NCI-H2196 (cell line): ENCODE measurements around the gene METTL25.

Source experiments
- DNase-seq: peaks from one replicate; lab custom pipeline; 2025; ENCODE audit not compliant: unreplicated experiment; lab: John Stamatoyannopoulos, UW

METTL25 gene

GRCh38 chr12:82400819-82401218 is 42.5 kb downstream of the METTL25 start:
- no peak for DNase-seq

DNA sequence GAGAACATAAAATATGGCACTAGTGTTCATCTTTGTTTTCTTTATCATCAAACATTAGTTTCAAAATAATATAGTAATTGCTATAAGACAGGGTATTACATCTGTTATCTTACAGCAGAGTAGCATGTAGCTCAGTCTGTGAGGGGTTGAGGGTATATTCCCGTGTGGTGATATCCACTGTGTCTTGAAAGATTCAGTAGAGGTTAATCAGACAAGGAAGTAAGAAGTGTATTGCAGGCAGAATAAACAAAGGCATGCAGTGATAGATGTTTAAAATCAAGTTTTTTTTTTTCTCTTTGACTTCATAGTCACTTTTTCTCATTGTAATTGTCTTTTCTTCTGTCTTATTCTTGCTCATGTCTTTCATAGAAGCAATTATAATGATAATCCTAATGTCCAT is 48.3 kb downstream of the METTL25 start:
- no peak for DNase-seq

- DNase-seq: no peak
Observed at GRCh38 chr12:82407481-82407880, 49.2 kb downstream of the METTL25 start.

DNA sequence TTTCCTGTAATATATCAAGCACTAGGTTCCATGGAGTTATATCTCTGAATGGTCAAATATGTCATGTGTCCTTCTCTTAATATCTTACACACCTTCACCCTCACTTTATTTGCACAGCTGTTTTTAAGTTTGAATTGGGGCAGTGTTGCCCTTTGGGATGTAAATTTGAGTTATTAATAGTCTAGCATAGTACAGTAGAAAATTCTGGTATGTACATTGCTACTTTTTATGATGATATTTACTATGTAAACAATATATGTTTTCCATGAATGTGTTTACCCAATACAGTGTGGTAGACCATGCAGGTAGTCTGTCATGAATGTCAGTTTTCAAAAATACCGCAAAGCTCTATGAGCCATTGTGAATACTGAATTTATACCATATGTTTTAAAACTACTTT is 50.5 kb downstream of the METTL25 start:
- no peak for DNase-seq

DNA sequence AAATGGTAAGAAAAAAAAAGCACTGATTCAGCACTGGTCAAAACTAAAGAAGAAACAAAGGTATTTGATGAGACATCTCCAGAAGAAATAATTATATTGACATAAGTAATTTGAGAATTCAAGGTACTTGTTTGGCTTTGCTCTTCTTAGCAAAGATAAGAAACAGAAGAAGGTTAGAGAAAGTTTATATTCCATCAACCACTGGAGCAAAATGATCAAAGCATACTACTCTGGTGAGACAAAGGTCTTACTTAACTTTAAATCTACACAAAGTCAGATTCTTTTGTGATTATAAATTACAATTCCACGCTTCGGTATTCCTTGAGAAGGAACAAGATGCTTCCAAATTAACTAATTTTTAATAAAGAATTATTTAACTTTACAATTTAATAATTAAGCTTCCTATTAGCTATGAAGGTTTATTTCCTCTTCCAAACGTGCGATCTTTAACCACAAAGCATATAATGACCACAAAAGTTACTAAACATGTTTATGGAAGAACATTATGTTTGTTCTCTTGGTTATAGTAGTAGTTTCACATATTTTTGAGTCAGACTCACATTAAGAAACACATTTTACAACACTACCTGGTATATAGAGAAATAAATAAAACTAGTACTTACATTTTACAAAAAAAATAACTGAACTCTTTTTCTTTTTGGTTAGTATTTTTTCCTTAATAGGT is 53.4 kb downstream of the METTL25 start:
- no peak for DNase-seq

GRCh38 chr12:82412246-82412645 is 53.9 kb downstream of the METTL25 start:
- no peak for DNase-seq

DNA sequence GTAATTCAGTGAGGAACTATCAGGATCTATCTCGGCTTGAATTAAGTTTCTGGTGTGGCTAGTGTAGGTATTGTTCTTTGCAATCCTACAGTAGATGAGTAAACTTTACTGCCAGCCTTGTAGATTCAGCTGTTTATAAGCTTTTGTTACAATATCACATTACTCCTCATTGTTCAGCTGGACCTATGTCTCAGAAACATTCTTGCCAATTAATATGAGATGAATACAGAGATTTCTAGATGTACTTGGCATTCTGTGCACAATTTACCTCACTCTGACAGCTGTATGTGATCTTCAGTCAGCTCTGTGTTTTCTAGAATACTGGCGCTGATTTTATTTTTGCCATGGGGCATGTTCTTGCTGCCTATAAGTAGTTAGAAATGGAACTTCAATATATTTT is 55.7 kb downstream of the METTL25 start:
- DNase-seq: no peak

GRCh38 chr12:82414926-82415325 is 56.6 kb downstream of the METTL25 start:
- DNase-seq: no peak

DNA sequence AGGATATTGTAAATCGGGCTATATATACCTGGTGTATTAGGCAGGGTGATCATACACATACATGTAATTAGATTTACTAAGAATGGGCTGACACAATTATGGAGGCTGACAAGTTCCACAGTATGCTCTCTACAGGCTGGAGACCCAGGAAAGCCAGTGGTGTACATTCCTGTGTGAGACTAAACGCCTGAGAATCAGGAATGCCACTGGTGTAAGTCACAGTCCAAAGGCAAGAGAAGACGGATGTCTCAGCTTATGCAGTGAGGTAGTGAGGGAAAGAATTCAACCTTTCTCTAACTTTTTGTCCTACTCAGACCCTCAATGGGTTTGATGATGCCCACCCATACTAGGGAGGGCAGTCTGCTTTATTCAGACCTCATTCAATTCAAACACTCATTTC is 57.1 kb downstream of the METTL25 start:
- DNase-seq: no peak

DNA sequence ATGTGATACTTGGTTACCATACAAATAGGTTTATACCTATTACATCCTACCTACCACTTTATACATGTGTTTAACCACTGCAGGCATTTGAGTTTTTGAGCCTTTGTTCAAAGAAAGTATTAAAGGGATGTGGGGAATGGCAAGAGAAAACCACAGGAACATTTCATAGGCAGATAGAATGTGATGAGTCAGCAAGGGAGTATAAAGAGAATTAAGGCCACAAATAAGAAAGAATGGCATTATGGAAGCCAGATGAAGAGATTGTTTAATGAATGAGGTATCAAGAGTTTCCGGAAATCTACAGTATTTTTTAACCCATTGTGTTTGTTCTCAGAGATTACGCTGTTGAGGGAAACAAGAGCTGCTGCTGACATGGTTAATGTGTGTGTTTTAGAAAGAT is 66.9 kb downstream of the METTL25 start:
- DNase-seq: no peak

DNA sequence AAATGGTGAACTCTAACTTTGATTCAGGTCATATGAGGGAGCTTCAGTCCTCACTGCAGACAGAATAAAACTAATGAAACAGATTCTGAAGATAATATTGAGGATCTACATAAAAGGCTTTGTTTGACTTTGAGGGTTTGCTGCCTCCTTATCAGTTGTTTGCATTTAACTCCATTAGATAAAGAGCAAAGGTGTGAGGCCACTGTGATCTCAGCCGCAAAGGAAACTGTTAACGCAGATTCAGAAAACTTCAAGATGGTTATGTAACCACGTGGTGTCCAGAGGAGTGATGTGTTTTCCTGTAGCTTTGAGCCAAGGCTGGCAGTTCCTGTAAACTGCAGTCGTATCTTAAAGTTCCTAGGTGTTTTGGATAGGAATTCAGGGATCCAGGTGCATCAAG is 67.8 kb downstream of the METTL25 start:
- no peak for DNase-seq

DNA sequence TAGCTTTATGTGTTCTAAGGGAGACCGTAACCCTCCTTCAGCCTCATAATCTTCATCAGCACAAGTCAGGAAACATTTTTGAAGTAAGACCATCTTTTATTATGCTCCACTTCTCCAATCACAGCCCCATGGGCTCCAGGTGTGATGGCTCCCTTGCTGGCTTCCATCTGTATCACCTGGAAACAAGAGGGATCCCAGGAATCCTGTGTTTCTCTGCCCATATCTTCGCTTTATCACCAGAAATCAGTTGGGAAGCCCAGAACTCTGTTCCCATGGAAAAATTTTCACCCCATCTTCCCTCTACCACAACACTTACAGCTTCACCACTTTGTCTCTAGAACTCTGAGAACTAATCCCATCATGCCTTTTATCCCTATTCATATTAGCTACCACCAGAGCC is 68.3 kb downstream of the METTL25 start:
- no peak for DNase-seq

- no peak for DNase-seq
Observed at GRCh38 chr12:82430541-82431145, 72.3 kb downstream of the METTL25 start.

DNA sequence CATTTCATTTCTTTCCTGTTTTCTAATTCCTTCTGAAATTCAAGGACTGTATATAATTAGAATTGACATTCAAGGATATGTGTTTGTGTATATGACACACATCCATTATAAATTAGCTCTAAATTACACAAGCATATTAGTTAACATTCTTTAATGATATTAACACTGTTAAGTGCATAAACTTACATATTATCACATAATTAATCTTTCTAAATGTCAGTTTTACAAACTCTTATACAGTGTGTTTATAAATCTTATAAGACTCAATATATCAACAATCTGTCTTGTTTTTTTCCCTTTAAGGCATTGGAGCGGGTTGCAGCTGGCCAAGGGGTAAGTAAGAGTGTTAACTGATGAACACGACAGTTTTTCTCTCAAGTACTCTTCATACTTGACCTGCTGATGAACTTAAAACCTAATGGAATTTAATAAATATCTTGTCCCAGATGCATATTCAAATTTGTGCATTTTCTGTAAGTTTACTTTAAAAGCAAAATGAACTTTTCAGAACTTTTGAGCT is 76.1 kb downstream of the METTL25 start:
- DNase-seq: no peak

DNA sequence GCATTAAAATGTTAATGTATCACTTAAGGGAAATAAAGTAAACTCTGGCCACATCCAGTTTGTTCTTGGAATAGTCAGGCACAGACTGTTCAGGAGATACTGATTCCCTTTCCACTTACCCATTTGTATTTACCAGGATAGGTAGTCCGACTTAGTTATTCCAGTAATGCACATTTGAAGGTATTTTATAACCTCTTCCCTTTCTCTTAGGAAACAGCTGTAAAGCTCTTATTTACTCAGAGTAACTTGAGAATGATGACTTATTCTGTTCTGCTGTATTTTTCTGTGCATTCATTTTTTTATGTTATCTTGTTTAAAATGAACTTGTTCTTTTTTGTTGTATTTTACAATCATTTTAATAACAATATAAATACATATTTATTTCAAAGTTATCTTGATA is 78.0 kb downstream of the METTL25 start:
- DNase-seq: no peak

GRCh38 chr12:82437744-82438143 is 79.4 kb downstream of the METTL25 start:
- no peak for DNase-seq

DNA sequence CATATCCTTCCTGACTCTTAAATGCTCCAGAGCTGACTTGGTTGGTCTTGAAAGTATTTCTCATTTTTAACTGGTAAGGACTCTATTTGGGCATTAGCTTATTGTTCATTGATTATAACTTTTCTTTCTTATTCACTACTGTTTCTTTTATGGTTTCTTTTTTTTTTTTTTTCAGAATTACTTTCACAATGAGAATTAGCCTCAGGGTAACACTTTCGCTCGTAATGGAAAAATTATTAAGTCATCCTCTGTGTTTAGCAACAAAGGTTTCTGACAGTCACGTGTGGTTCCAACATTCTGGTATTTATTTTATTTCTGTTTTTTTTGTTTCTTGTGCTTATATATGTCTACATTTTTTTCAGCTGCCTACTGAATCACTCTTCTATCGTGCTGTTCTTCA is 80.0 kb downstream of the METTL25 start:
- DNase-seq: no peak

DNA sequence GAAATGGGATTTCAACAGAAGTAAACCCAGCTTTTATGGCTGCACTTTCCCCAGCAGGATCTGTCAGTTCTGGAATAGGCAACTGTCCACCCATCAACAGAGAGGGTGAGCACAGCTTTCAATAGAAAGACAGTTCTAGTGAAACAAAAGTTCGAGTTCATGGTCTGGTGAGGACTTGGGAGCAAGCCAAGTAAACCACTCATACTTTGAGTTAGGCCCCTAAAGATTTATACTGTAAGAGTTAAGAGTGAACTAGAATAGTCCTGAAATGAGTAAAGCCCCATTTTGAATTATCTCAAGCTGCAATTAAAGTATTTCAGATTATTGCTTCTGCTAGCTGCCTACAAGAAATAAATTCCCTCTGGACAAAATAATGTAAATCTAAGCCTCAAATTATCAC is 82.6 kb downstream of the METTL25 start:
- DNase-seq: no peak

- no peak for DNase-seq
Observed at GRCh38 chr12:82448911-82449578, 90.7 kb downstream of the METTL25 start.

DNA sequence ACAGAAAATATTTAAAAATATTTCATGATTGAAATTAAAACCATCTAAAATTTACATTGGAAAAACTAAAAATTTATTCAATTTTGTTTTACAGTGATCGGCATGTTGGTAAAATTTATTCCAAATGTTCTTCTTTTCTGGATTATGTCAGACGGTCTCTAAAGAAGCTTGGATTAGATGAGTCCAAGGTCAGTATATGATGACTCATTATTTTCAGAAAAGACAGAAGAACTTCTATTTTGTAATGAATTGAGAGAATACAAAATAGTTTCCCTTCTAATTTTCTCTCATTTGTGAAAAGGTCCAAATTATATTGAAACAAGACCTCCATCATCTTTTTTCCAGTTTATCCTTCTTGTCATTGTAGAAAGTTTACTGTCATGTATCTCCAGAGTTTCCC is 98.3 kb downstream of the METTL25 start:
- DNase-seq: no peak

DNA sequence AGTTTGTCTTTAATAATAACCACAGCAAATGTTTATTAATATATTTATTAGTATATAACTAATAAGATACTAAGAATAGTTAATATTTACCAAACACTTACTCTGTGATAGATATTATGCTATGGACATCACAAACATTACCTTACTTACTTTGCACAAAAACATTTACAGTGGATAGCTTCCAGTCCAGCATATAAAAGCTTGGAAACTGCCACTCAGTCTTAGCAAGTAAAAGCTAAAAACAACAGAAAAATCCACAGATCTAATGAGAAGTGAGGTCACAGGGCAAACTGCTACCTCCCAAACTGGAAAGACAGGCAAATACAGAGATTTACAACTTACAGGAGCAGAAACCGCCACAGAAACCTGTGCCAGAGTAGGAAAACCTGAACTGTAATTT is 99.8 kb downstream of the METTL25 start:
- DNase-seq: no peak

DNA sequence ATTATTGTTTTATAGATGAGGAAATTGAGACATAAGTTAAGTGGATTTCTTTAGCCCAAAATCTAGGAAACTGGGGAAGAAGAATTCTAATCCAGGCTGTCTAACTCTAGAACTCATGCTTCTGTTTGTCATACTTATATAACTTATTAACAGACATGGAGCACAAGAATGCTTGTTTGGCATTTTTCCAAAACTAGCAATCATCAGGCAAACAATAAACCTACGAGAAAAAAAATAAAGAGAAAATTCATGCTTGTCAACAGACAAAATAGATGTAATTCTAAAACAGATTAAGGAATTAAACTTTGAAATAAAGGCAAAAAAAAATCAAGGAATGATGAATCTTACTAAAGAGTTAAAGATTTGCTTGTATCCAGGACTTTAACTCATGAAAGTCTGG is 103.1 kb downstream of the METTL25 start:
- no peak for DNase-seq
